ENCODE results near the gene CCL2.
"Not testable (repeated sequence)": the region's sequence is repeated elsewhere in the genome, so short reads cannot be mapped to it uniquely, and the experiment has no call there.

The CCL2 gene

GRCh38 chr17:34225046-34225445 lies 30.0 kb upstream of the CCL2 start:
- H3K4me3 ChIP-seq (ENCODE audit: low read depth, low read length) = no peak overlapping the region
- H3K9ac ChIP-seq (ENCODE audit: low read depth, low read length) = no peak overlapping the region
- 0 out of 2 replicates have a peak, but pooled peaks cover 3% of the 10 kb centered on the region for H3K9me3 ChIP-seq (ENCODE audit: control insufficient read depth, insufficient read depth, low read length)
- H3K4me1 ChIP-seq (ENCODE audit: control insufficient read depth, insufficient read depth, low read length) = peaks cover 4% of the 10 kb centered on the region; the same call in 1 of the 2 replicates
- no peak overlapping the region for H3K27ac ChIP-seq (ENCODE audit: low read depth, low read length)
- no peaks in the 10 kb centered on the region for H3K36me3 ChIP-seq (ENCODE audit: control insufficient read depth, insufficient read depth, low read length)
- H3K27me3 ChIP-seq (ENCODE audit: control insufficient read depth, insufficient read depth, low read length) = no peaks in the 10 kb centered on the region

DNA sequence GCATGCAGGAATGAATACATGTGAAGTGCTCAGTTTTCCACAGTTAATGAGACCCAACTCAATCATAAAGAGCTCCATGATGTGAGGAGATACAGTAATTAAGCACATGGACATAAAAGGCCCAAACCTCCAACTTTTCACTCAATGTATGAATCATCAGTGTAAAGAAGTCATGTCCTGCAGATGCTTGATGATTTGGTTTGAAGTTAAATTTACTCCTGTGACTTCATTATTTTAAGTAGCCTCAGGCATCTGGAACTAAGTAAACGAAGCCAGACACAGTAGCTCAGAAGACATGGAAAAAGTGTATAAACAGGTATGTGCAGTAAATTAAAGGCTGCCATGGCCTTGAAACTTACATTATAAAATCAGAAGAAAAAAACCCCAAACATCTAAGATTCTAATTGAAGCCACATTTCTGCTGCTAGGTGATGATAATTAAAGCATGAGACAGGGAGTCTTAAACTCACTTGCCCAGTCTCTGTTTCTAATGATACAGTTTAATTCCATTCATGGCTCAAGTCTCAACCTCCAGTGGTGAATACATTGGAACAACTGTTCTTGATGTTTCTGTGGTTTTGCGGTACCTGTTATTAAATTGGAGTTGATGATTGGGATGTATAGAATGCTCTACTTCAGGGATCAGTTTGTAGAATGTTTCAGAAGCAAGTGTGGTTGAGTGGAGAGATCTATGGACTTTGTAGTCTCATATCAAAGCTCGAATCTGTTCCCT lies 28.9 kb upstream of the CCL2 start:
- H3K36me3 ChIP-seq (ENCODE audit: control insufficient read depth, insufficient read depth, low read length) = no peaks in the 10 kb centered on the region
- H3K27me3 ChIP-seq (ENCODE audit: control insufficient read depth, insufficient read depth, low read length) = no peaks in the 10 kb centered on the region
- H3K27ac ChIP-seq (ENCODE audit: low read depth, low read length) = no peak overlapping the region
- H3K4me1 ChIP-seq (ENCODE audit: control insufficient read depth, insufficient read depth, low read length) = peaks cover 4% of the 10 kb centered on the region; the same call in 1 of the 2 replicates
- no peak overlapping the region for H3K4me3 ChIP-seq (ENCODE audit: low read depth, low read length)
- no peak overlapping the region for H3K9ac ChIP-seq (ENCODE audit: low read depth, low read length)
- 0 out of 2 replicates have a peak, but pooled peaks cover 3% of the 10 kb centered on the region for H3K9me3 ChIP-seq (ENCODE audit: control insufficient read depth, insufficient read depth, low read length)

DNA sequence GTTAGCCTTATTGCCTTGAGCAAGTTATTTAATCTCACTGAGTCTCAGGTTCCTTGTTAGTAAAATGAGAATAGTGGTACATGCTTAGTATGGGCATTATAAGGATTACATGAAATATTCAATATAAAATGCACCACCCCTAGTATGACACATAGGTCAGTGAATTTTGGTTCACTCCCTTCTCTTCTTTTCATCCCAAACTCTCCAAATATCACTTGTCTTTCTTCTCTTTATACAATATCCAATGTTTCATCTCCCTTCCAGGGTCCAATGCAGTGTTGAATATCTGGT lies 28.4 kb upstream of the CCL2 start:
- Histone ChIP-seq H3K27ac (ENCODE audit: low read depth, low read length) (no peak overlapping the region), H3K9ac (ENCODE audit: low read depth, low read length) (no peak overlapping the region), H3K9me3 (ENCODE audit: control insufficient read depth, insufficient read depth, low read length) (0 out of 2 replicates have a peak, but pooled peaks cover 3% of the 10 kb centered on the region), H3K27me3 (ENCODE audit: control insufficient read depth, insufficient read depth, low read length) (no peaks in the 10 kb centered on the region), H3K4me3 (ENCODE audit: low read depth, low read length) (no peak overlapping the region), H3K4me1 (ENCODE audit: control insufficient read depth, insufficient read depth, low read length) (peaks cover 4% of the 10 kb centered on the region; the same call in 1 of the 2 replicates), H3K36me3 (ENCODE audit: control insufficient read depth, insufficient read depth, low read length) (no peaks in the 10 kb centered on the region)

DNA sequence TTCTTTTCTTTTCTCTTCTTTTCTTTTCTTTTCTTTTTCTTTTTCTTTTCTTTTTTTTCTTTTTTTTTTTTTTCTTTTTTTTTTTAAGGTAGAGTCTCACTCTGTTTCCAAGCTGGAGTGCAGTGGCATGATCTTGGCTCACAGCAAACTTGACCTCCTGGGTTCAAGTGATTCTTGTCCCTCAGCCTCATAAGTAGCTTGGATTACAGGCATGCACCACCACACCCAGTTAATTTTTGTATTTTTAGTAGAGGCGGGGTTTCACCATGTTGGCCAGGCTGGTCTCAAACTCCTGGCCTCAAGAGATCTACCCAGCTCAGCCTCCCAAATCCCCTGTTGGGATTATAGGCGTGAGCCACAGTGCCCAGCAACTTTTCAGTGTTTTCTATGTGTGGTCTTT lies 27.8 kb upstream of the CCL2 start:
- not testable (repeated sequence) for H3K27ac ChIP-seq (ENCODE audit: low read depth, low read length); H3K4me3 ChIP-seq (ENCODE audit: low read depth, low read length); H3K36me3 ChIP-seq (ENCODE audit: control insufficient read depth, insufficient read depth, low read length); H3K27me3 ChIP-seq (ENCODE audit: control insufficient read depth, insufficient read depth, low read length); H3K9ac ChIP-seq (ENCODE audit: low read depth, low read length); H3K9me3 ChIP-seq (ENCODE audit: control insufficient read depth, insufficient read depth, low read length); H3K4me1 ChIP-seq (ENCODE audit: control insufficient read depth, insufficient read depth, low read length)

DNA sequence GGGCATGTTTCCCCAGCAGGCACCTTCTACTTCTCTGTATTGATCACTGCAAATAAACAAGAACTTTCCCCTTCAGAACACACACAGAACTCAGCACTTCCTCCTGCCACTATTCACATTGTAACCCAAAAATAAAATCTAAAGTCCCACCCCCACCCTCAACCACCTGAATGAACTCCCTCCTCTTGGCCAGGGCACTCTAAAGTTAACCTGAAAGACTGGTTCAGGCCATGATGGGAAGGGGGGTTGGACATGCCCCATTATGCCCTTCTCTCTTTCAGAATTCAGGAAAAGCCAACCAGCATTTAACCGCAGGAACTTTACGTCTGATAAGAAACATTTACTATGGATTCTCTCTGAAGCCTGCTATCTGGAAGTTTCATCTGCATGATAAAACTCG lies 27.4 kb upstream of the CCL2 start:
- Histone ChIP-seq H3K27ac (ENCODE audit: low read depth, low read length) (no peak overlapping the region), H3K36me3 (ENCODE audit: control insufficient read depth, insufficient read depth, low read length) (no peaks in the 10 kb centered on the region), H3K4me1 (ENCODE audit: control insufficient read depth, insufficient read depth, low read length) (peaks cover 4% of the 10 kb centered on the region; the same call in 1 of the 2 replicates), H3K9me3 (ENCODE audit: control insufficient read depth, insufficient read depth, low read length) (0 out of 2 replicates have a peak, but pooled peaks cover 3% of the 10 kb centered on the region), H3K4me3 (ENCODE audit: low read depth, low read length) (no peak overlapping the region), H3K9ac (ENCODE audit: low read depth, low read length) (no peak overlapping the region), H3K27me3 (ENCODE audit: control insufficient read depth, insufficient read depth, low read length) (no peaks in the 10 kb centered on the region)

DNA sequence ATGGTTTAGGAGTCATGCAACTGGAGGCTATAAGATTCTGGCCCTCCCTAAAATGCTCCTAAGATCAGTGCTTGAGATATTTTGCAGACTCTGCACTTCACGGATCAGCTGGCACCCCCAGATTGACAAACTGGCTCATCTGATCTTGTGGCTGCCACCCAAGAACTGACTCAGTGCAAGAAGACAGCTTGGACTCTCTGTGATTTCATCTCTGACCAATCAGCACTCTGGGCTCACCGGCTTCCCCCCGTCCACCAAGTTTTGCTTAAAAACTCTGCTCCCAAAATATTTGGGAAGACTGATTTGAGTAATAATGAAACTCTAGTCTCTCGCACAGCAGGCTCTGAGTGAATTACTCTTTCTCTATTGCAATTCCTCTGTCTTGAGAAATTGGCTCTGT lies 26.3 kb upstream of the CCL2 start:
- Histone ChIP-seq H3K36me3 (ENCODE audit: control insufficient read depth, insufficient read depth, low read length) (no peaks in the 10 kb centered on the region), H3K9ac (ENCODE audit: low read depth, low read length) (no peak overlapping the region)

DNA sequence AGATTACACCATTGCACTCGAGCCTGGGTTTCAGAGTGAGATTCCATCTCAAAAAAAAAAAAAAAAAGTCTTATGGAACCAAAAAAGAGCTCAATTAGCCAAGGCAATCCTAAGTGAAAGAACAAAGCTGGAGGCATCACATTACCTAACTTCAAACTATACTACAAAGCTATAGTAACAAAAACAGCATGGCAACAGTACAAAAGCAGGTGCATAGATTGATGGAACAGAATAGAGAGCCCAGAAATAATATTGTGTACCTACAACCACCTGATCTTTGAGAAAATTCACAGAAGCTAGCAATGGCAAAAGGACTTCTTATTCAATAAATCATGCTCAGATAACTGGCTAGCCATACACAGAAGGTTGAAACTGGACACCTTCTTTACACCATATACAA lies 24.7 kb upstream of the CCL2 start:
- Histone ChIP-seq H3K27me3 (ENCODE audit: control insufficient read depth, insufficient read depth, low read length) (no peaks in the 10 kb centered on the region), H3K36me3 (ENCODE audit: control insufficient read depth, insufficient read depth, low read length) (no peaks in the 10 kb centered on the region), H3K9me3 (ENCODE audit: control insufficient read depth, insufficient read depth, low read length) (0 out of 2 replicates have a peak, but pooled peaks cover 3% of the 10 kb centered on the region), H3K4me1 (ENCODE audit: control insufficient read depth, insufficient read depth, low read length) (peaks cover 8% of the 10 kb centered on the region; the same call in 1 of the 2 replicates), H3K4me3 (ENCODE audit: low read depth, low read length) (no peak overlapping the region), H3K9ac (ENCODE audit: low read depth, low read length) (no peak overlapping the region), H3K27ac (ENCODE audit: low read depth, low read length) (no peak overlapping the region)

More for the DNA sequence above, 26.3 kb upstream of the CCL2 start:
- Histone ChIP-seq H3K27me3 (ENCODE audit: control insufficient read depth, insufficient read depth, low read length) (no peaks in the 10 kb centered on the region), H3K4me3 (ENCODE audit: low read depth, low read length) (no peak overlapping the region), H3K27ac (ENCODE audit: low read depth, low read length) (no peak overlapping the region), H3K9me3 (ENCODE audit: control insufficient read depth, insufficient read depth, low read length) (0 out of 2 replicates have a peak, but pooled peaks cover 3% of the 10 kb centered on the region), H3K4me1 (ENCODE audit: control insufficient read depth, insufficient read depth, low read length) (peaks cover 4% of the 10 kb centered on the region; the same call in 1 of the 2 replicates)

DNA sequence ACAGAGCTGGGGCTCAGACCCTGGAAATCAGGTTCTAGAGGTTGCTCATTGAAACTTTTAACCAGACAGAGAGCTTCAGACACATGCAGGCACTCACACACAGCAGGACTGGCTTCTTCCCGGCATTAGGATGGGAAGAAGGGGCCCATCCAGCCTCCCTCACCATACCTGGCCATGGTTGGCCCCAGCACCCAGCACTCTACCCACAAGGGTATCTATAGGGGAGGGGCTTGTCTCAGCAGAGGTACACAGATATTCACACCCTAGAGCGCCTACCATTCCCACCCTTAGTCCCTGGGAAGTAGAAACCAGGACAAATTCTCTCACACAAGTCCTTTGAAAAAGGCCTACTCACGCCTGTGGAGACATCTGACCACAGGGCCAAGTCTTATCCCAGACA lies 20.5 kb upstream of the CCL2 start:
- no peaks in the 10 kb centered on the region for H3K9me3 ChIP-seq (ENCODE audit: control insufficient read depth, insufficient read depth, low read length)
- no peaks in the 10 kb centered on the region for H3K27me3 ChIP-seq (ENCODE audit: control insufficient read depth, insufficient read depth, low read length)
- H3K4me1 ChIP-seq (ENCODE audit: control insufficient read depth, insufficient read depth, low read length) = peaks cover 5% of the 10 kb centered on the region; the same call in 1 of the 2 replicates
- H3K36me3 ChIP-seq (ENCODE audit: control insufficient read depth, insufficient read depth, low read length) = no peaks in the 10 kb centered on the region
- no peak overlapping the region for H3K4me3 ChIP-seq (ENCODE audit: low read depth, low read length)
- no peak overlapping the region for H3K9ac ChIP-seq (ENCODE audit: low read depth, low read length)
- H3K27ac ChIP-seq (ENCODE audit: low read depth, low read length) = peak overlapping the region; percentile 70

GRCh38 chr17:34235389-34236028 lies 19.6 kb upstream of the CCL2 start:
- Histone ChIP-seq H3K27me3 (ENCODE audit: control insufficient read depth, insufficient read depth, low read length) (no peaks in the 10 kb centered on the region), H3K4me1 (ENCODE audit: control insufficient read depth, insufficient read depth, low read length) (peaks cover 5% of the 10 kb centered on the region; the same call in 1 of the 2 replicates), H3K9ac (ENCODE audit: low read depth, low read length) (no peak overlapping the region), H3K27ac (ENCODE audit: low read depth, low read length) (peak overlapping the region; percentile 70), H3K9me3 (ENCODE audit: control insufficient read depth, insufficient read depth, low read length) (no peaks in the 10 kb centered on the region), H3K36me3 (ENCODE audit: control insufficient read depth, insufficient read depth, low read length) (no peaks in the 10 kb centered on the region), H3K4me3 (ENCODE audit: low read depth, low read length) (no peak overlapping the region)

- H3K4me1 ChIP-seq (ENCODE audit: control insufficient read depth, insufficient read depth, low read length) = peaks cover 5% of the 10 kb centered on the region; the same call in 1 of the 2 replicates
- no peak overlapping the region for H3K4me3 ChIP-seq (ENCODE audit: low read depth, low read length)
- no peak overlapping the region for H3K27ac ChIP-seq (ENCODE audit: low read depth, low read length)
- H3K36me3 ChIP-seq (ENCODE audit: control insufficient read depth, insufficient read depth, low read length) = no peaks in the 10 kb centered on the region
- H3K9ac ChIP-seq (ENCODE audit: low read depth, low read length) = no peak overlapping the region
- no peaks in the 10 kb centered on the region for H3K27me3 ChIP-seq (ENCODE audit: control insufficient read depth, insufficient read depth, low read length)
- no peaks in the 10 kb centered on the region for H3K9me3 ChIP-seq (ENCODE audit: control insufficient read depth, insufficient read depth, low read length)
Measured at GRCh38 chr17:34236281-34236892, 18.7 kb upstream of the CCL2 start.

DNA sequence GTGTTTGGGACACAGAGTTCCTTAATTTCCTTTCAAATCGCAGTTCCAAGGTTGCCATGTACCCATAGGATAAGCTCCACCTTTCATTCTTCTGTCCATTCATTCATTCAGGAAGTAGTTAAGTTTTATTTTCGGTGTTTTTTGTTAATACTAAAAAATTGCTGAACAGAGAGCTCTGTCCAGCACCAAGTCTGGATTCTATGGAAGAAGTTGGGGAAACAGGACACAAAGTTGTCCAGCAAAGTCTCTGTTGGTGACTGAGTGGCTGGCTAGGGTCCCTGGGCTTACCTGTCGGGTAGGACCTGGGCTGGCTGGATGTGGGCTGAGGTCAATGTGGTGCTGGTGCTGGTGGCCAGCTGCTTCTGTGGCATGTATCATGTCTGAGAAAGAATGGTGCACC lies 17.6 kb upstream of the CCL2 start:
- no peaks in the 10 kb centered on the region for H3K27me3 ChIP-seq (ENCODE audit: control insufficient read depth, insufficient read depth, low read length)
- peaks cover 6% of the 10 kb centered on the region; the same call in 1 of the 2 replicates for H3K4me1 ChIP-seq (ENCODE audit: control insufficient read depth, insufficient read depth, low read length)
- no peaks in the 10 kb centered on the region for H3K9me3 ChIP-seq (ENCODE audit: control insufficient read depth, insufficient read depth, low read length)
- H3K27ac ChIP-seq (ENCODE audit: low read depth, low read length) = no peak overlapping the region
- no peaks in the 10 kb centered on the region for H3K36me3 ChIP-seq (ENCODE audit: control insufficient read depth, insufficient read depth, low read length)
- H3K4me3 ChIP-seq (ENCODE audit: low read depth, low read length) = no peak overlapping the region
- H3K9ac ChIP-seq (ENCODE audit: low read depth, low read length) = no peak overlapping the region

All from HUES48 (cell line).